HG03175 (cell line): Measurements from ENCODE around the gene ZBTB4.
"Not testable (repeated sequence)": the region's sequence is repeated elsewhere in the genome, so short reads cannot be mapped to it uniquely, and the experiment has no call there.

Experiments used
- ATAC-seq: cut with Tn5 transposase; IDR thresholded peaks from one replicate; pipeline ENCODE4 v1.9.1; 2021; ENCODE audit warnings: mild to moderate bottlenecking, moderate library complexity; ENCODE audit not compliant: unreplicated experiment

The ZBTB4 gene

GRCh38 chr17:7475764-7476422, 3.5 kb downstream of the ZBTB4 start:
- ATAC-seq, result no peak

DNA sequence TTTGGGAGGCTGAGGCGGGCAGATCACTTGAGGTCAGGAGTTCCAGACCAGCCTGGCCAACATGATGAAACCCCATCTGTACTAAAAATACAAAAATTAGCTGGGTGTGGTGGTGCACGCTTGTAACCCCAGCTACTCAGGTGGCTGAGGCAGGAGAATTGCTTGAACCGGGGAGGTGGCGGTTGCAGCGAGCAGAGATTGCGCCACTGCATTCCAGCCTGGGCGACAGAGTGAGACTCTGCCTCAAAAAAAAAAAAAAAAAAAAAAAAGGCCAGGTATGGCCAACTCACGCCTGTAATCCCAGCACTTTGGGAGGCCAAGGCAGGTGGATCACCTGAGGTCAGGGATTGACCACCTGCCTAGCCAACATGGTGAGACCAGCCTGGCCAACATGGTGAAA, 4.7 kb downstream of the ZBTB4 start:
- ATAC-seq, result not testable (repeated sequence)

DNA sequence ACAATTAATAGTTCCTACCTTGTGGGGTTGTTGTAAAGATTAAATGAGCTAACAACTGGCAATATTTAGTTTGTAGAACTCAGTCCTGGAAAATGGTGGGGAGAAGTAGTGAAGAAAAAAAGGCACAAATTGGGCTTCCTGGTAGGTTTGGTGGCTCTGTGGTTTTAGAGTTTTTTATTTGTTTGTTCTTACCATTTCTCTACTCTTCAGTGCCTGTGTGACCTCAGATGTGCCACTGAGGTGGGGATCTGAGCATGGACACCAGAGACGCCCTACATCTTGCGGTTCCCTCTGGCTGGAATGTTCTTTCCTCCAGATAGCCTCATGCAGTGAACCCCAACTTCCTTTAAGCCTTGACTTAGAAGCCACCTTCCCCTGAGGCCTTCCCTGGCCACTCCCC, 7.7 kb downstream of the ZBTB4 start:
- ATAC-seq, result no peak

GRCh38 chr17:7470457-7470973, 8.9 kb downstream of the ZBTB4 start:
- not testable (repeated sequence) for ATAC-seq

GRCh38 chr17:7469843-7470242, 9.6 kb downstream of the ZBTB4 start:
- ATAC-seq, result not testable (repeated sequence)

DNA sequence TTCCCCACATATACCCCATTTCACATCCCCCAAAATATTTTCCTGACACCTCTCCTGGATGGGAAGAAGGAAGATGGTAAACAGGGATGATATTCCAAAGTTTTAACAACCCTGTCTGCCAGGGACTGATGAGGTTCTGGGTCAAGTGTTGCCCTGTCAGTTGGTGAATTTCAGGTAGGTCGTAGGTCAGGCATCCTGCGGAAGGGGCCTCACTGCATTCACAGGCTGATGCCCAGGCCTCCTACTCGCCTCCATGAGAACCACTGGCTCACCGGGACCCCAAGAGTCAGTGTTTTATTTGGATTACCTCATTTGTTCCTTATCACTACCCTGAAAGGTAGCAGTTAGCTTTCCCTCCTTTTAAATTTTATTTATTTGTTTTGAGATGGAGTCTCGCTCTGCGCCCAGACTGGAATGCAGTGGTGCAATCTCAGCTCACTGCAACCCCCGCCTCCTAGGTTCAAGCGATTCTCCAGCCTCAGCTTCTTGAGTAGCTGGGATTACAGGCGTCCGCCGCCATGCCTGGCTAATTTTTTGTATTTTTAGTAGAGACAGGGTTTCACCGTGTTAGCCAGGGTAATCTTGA, 10.5 kb downstream of the ZBTB4 start:
- no peak for ATAC-seq

DNA sequence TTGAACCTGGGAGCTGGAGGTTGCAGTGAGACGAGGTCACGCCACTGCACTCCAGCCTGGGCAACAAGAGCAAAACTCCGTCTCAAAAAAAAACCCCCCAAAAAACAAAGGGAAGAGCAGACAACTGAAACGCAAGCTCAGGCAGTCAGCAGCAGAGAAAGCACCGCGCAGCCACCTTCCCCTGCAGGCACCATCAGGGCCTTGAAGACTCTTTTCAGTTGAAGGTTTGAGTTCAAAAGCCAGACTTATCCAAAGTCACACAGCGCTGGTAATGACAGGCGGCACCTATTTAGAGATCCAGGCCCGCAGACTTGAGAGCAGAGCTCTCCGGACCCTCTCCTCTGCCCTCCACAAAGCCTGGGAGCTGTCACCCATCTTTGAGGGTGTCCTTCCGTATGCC, 11.1 kb downstream of the ZBTB4 start:
- no peak for ATAC-seq

DNA sequence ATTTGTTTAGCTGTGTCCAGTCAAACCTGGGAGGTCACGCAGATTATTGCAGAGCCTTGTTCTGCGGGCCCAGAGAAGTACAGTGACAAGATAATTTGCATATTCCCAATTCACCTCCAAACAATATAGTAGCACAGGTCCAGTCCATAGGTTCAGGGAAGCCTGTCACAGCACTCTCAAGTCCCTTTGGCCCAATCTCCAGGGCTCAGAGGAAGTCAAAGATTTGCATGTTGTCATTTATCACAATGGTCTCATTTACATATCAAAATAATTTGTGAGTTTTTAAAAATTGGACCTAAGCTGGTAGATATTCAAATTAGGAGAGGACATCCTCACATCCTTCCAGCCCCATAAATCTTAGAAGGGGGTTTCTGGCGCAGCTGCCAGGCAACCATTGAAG, 11.9 kb downstream of the ZBTB4 start:
- ATAC-seq, result no peak

DNA sequence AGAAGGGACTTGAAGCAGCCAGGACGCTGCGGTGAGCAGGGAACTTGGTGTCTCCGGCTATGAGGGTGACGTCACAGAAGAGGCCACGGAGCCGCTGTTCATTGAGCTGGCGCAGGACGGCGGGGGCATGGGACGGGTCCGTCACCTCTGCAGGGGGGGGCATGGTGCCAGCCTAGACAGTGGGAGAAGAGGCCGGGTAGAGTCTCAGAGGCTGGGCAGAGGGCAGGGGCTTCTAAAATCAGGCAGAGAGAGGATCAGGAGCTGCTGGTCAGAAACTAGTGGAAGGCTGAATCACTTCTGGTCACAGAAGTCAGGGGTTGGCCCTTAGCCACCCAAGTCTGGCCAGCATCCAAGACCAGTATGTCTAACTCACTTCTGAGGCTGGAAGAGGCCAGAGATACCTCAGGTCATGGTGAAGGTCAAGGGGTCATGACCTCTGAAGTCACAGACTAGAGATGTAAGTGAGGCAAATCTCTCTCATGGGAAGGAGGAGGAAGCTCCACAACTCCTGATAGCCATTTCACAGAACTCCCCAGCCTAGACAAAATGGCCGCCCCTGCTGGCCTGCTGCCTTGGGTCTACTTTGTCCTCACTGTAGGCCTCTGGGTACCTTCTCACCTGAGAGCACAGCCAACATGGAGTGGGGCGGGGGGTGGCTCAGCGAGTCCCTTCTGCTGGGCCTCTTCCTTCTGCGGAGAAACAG, 12.6 kb downstream of the ZBTB4 start:
- ATAC-seq, result no peak

DNA sequence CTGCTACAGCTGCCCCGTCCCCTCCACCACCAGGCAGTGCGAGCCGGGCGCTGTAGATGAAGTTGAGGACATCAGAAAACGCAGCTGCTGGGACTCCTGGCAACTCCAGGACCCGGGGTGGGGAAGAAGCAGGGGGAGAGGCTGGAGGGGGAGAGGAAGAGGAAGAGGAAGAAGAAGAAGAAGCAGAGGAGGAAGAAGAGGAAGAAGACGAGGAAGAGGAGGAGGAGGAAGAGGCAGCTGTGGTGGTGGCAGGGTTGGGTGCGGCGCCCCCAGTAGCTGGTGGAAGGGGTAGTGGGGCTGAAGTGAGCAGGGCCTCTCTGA, 13.2 kb downstream of the ZBTB4 start:
- ATAC-seq, result no peak

GRCh38 chr17:7465597-7466275, 13.7 kb downstream of the ZBTB4 start:
- ATAC-seq, result no peak

DNA sequence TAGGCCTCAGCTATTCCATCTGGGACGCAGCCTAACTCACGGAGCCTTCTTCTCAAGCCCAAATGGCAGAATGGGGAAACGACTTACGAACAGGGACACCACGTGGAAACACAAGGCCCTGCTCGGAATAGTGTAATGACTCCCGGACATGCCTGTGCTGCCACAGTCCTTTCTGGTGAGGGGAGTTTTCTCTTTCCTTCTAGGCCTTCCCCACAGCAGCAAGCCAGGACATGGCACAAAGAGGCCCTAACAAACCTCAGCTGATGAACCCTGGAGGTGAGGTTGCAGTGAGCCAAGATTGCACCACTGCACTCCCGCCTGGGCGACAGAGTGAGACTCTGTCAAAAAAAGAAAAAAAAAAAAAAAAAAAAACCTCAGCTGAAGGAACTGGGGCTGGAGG, 15.3 kb downstream of the ZBTB4 start:
- no peak for ATAC-seq

- ATAC-seq, result no peak
Measured at GRCh38 chr17:7463372-7463846, 16.0 kb downstream of the ZBTB4 start.

GRCh38 chr17:7462474-7463371, 16.7 kb downstream of the ZBTB4 start:
- no peak for ATAC-seq

GRCh38 chr17:7460850-7461660, 18.4 kb downstream of the ZBTB4 start:
- ATAC-seq, result no peak

- no peak for ATAC-seq
Measured at GRCh38 chr17:7459961-7460545, 19.4 kb downstream of the ZBTB4 start.

DNA sequence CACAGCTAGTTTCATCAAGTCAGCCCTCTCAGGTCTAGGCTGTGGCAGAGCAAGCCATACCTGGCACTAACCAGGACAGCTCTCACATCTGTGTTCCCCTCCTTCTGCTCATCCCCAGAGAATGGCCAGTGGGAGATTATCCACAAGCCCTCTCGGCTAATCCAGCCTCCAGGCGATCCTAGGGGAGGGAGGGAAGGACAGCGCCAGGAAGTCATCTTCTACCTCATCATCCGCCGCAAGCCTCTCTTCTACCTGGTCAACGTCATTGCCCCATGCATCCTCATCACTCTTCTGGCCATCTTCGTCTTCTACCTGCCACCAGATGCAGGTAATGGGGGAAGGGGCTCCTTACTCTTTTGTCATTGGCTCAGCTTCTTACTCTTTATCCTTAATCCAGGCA, 31.0 kb downstream of the ZBTB4 start:
- ATAC-seq, result no peak

DNA sequence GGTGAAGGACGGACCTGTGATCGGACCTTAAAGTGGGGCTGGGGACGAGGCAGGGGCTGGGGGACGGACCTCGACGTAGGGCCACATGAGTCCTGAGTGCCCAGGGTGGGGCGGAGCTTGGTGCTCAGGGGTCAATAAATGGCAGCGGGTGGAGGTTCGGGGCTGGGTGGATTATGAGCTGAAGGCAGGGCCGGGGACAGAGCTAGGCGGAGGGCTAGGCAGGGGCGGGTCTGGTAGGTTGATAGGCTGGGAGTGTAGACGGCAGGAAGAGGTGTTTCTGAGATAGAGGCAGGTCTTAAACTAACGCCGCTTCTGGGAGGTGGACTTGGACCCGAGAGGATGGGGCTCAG, 33.8 kb downstream of the ZBTB4 start:
- no peak for ATAC-seq
